ENCODE measurements around the gene CLSTN3.

CLSTN3 gene

GRCh38 chr12:7161811-7162210 lies 31.6 kb downstream of the CLSTN3 start:
- H3K4me1 Mint-ChIP-seq, result no peaks in the 10 kb centered on the region

GRCh38 chr12:7162691-7163114 lies 32.5 kb downstream of the CLSTN3 start:
- Mint-ChIP-seq H3K27ac (no peak overlapping the region), H3K27me3 (ENCODE audit: low read depth, poor library complexity) (peaks cover 25% of the 10 kb centered on the region), H3K36me3 (ENCODE audit: low read depth) (no peaks in the 10 kb centered on the region), H3K4me3 (no peak overlapping the region), H3K9me3 (peaks cover 42% of the 10 kb centered on the region), H3K4me1 (no peaks in the 10 kb centered on the region)
- DNase-seq, result peak; percentile 30
- peak; percentile 45 for TF ChIP-seq CTCF (IDR thresholded peaks at IDR 0.05)

More at GRCh38 chr12:7161811-7162210, 31.6 kb downstream of the CLSTN3 start:
- Mint-ChIP-seq H3K9me3 (peaks cover 33% of the 10 kb centered on the region), H3K36me3 (ENCODE audit: low read depth) (peaks cover 4% of the 10 kb centered on the region), H3K4me3 (no peak overlapping the region), H3K27ac (no peak overlapping the region), H3K27me3 (ENCODE audit: low read depth, poor library complexity) (peaks cover 25% of the 10 kb centered on the region)
- DNase-seq, result no peak
- no peak for TF ChIP-seq CTCF (IDR thresholded peaks at IDR 0.05)

- Mint-ChIP-seq H3K4me1 (no peaks in the 10 kb centered on the region), H3K27ac (no peak overlapping the region), H3K4me3 (no peak overlapping the region), H3K9me3 (peaks cover 96% of the 10 kb centered on the region), H3K27me3 (ENCODE audit: low read depth, poor library complexity) (peaks cover 4% of the 10 kb centered on the region), H3K36me3 (ENCODE audit: low read depth) (peaks cover 5% of the 10 kb centered on the region)
- no peak for DNase-seq
- TF ChIP-seq CTCF (IDR thresholded peaks at IDR 0.05), result no peak
These were observed 39.8 kb downstream of the CLSTN3 start for GRCh38 chr12:7169951-7170350.

- TF ChIP-seq CTCF (IDR thresholded peaks at IDR 0.05), result no peak
- no peak overlapping the region for H3K27ac Mint-ChIP-seq
- no peak overlapping the region for H3K4me3 Mint-ChIP-seq
- DNase-seq, result no peak
- no peaks in the 10 kb centered on the region for H3K4me1 Mint-ChIP-seq
- peaks cover 90% of the 10 kb centered on the region for H3K9me3 Mint-ChIP-seq
- H3K27me3 Mint-ChIP-seq (ENCODE audit: low read depth, poor library complexity), result peaks cover 9% of the 10 kb centered on the region
- H3K36me3 Mint-ChIP-seq (ENCODE audit: low read depth), result peaks cover 5% of the 10 kb centered on the region
These were observed 41.7 kb downstream of the CLSTN3 start for GRCh38 chr12:7171854-7172253.

- no peak overlapping the region for H3K4me3 Mint-ChIP-seq
- H3K36me3 Mint-ChIP-seq (ENCODE audit: low read depth), result no peaks in the 10 kb centered on the region
- H3K9me3 Mint-ChIP-seq, result peaks cover 69% of the 10 kb centered on the region
- H3K27ac Mint-ChIP-seq, result no peak overlapping the region
- DNase-seq, result no peak
- no peak for TF ChIP-seq CTCF (IDR thresholded peaks at IDR 0.05)
- H3K27me3 Mint-ChIP-seq (ENCODE audit: low read depth, poor library complexity), result peaks cover 9% of the 10 kb centered on the region
- no peaks in the 10 kb centered on the region for H3K4me1 Mint-ChIP-seq
These were observed 45.3 kb downstream of the CLSTN3 start for GRCh38 chr12:7175493-7175892.

GRCh38 chr12:7176595-7176994 lies 46.4 kb downstream of the CLSTN3 start:
- no peak for TF ChIP-seq CTCF (IDR thresholded peaks at IDR 0.05)
- Mint-ChIP-seq H3K4me1 (no peaks in the 10 kb centered on the region), H3K27me3 (ENCODE audit: low read depth, poor library complexity) (peaks cover 9% of the 10 kb centered on the region), H3K36me3 (ENCODE audit: low read depth) (no peaks in the 10 kb centered on the region), H3K4me3 (no peak overlapping the region), H3K9me3 (peaks cover 62% of the 10 kb centered on the region), H3K27ac (no peak overlapping the region)
- no peak for DNase-seq
